Keratinocyte (primary cell): Measurements from ENCODE around the gene NAT10. TPM values are rescaled to one million over a fixed set of nuclear protein-coding genes. Genes with fewer than 3 reads are reported as not detected.

ENCODE experiments used
- DNase-seq: peaks from one replicate; pipeline ENCODE4 v3.0.0-alpha.2; 2011; ENCODE audit warnings: low read depth, missing footprints, low spot score
- FAIRE-seq: peaks from 2 replicates; lab custom pipeline; 2011; peaks lifted over from hg19 to GRCh38; lab: Jason Lieb, UNC
- H2AFZ ChIP-seq: 2 replicates; pipeline ENCODE4 v1.6.0; 2012; ENCODE audit warnings: low read length, control low read depth, inconsistent platforms; ENCODE audit not compliant: control insufficient read depth
- H3K27ac ChIP-seq: 2 replicates; pipeline ENCODE4 v1.5.1; 2011; ENCODE audit warnings: low read length; ENCODE audit not compliant: control insufficient read depth, insufficient read depth
- H3K27me3 ChIP-seq: 3 replicates; pipeline ENCODE4 v1.6.0; 2011; ENCODE audit warnings: low read length; ENCODE audit not compliant: control insufficient read depth, insufficient read depth; ENCODE audit errors: extremely low read depth
- H3K36me3 ChIP-seq, 2 experiments: 2 replicates in 1 of 2; 3 replicates in 1 of 2; pipeline ENCODE4 v1.5.1; 2011; ENCODE audit warnings: low read length in 2 of 2, mild to moderate bottlenecking in 1 of 2; ENCODE audit not compliant: control insufficient read depth in 2 of 2, insufficient read depth in 2 of 2; ENCODE audit errors: extremely low read depth in 1 of 2
- H3K4me1 ChIP-seq: 3 replicates; pipeline ENCODE4 v1.5.1; 2011; ENCODE audit warnings: low read length; ENCODE audit not compliant: control insufficient read depth, insufficient read depth; ENCODE audit errors: extremely low read depth
- H3K4me2 ChIP-seq: 3 replicates; pipeline ENCODE4 v1.6.0; 2011; ENCODE audit warnings: low read depth, low read length; ENCODE audit not compliant: control insufficient read depth, insufficient read depth; ENCODE audit errors: extremely low read depth
- H3K4me3 ChIP-seq, 3 experiments: fragments of 200-600 bp in 1 of 3; sonication (generic) in 1 of 3; 2 replicates in 2 of 3; 3 replicates in 1 of 3; pipeline ENCODE4 v1.5.1; 2011 to 2016; ENCODE audit warnings: low read length in 3 of 3, mild to moderate bottlenecking in 3 of 3, control low read depth in 2 of 3, inconsistent platforms in 1 of 3, low read depth in 1 of 3, mixed read lengths in 1 of 3, mixed run types in 1 of 3, moderate library complexity in 1 of 3; ENCODE audit not compliant: control insufficient read depth in 2 of 3, insufficient read depth in 2 of 3; ENCODE audit errors: extremely low read depth in 1 of 3
- H3K79me2 ChIP-seq: 2 replicates; pipeline ENCODE4 v1.6.0; 2012; ENCODE audit warnings: low read length; ENCODE audit not compliant: control insufficient read depth, insufficient read depth
- H3K9ac ChIP-seq: 3 replicates; pipeline ENCODE4 v1.6.0; 2011; ENCODE audit warnings: low read length; ENCODE audit not compliant: control insufficient read depth, insufficient read depth; ENCODE audit errors: extremely low read depth
- H3K9me1 ChIP-seq: 3 replicates; pipeline ENCODE4 v1.6.0; 2011; ENCODE audit warnings: low read length; ENCODE audit not compliant: control insufficient read depth, insufficient read depth; ENCODE audit errors: extremely low read depth
- H3K9me3 ChIP-seq: 2 replicates; pipeline ENCODE4 v1.5.1; 2012; ENCODE audit warnings: low read depth, low read length; ENCODE audit not compliant: control insufficient read depth
- H4K20me1 ChIP-seq: 3 replicates; pipeline ENCODE4 v1.6.0; 2011; ENCODE audit warnings: low read length; ENCODE audit not compliant: control insufficient read depth, insufficient read depth; ENCODE audit errors: extremely low read depth
- CTCF ChIP-seq, 3 experiments: IDR thresholded peaks in 1 of 3; conservative IDR thresholded peaks in 1 of 3; optimal IDR thresholded peaks in 1 of 3; 2 replicates in 2 of 3; 3 replicates in 1 of 3; pipeline versions ENCODE3 to v1.5.1; 2011; ENCODE audit warnings: low read length in 3 of 3, mild to moderate bottlenecking in 3 of 3, moderate library complexity in 2 of 3, control low read depth in 1 of 3, inconsistent platforms in 1 of 3; ENCODE audit not compliant: insufficient read depth in 2 of 3; ENCODE audit errors: extremely low read depth in 1 of 3
- EZH2 ChIP-seq: IDR thresholded peaks from one replicate; pipeline ENCODE4 v1.6.1; 2012; ENCODE audit warnings: inconsistent platforms, mild to moderate bottlenecking, low read length, moderate library complexity
- dilution Hi-C: fragments of 300-500 bp; cut with MboI; formaldehyde crosslinking; loops from one replicate; pipeline ENCODE4 v1.7.0; 2020; ENCODE audit warnings: low sequenced_read_pairs; ENCODE audit not compliant: extremely low pct_ligation_motif_present
- polyA plus RNA-seq, 5 experiments: library from polyadenylated mRNA; depleted of rRNA in 3 of 5; stranded (reverse) in 3 of 5; stranded (forward) in 1 of 5; unstranded in 1 of 5; fragments of >200 nt; gene quantifications; 1 replicate in 1 of 5; 2 replicates in 3 of 5; 3 replicates in 1 of 5; pipeline versions ENCODE4 v1.2.1 to v1.2.3, GENCODE V29; 2011 to 2012; ENCODE audit warnings: missing spikeins in 2 of 5, low read depth in 1 of 5, low replicate concordance in 1 of 5

NAT10 gene
- polyA plus RNA-seq, 1 donor (not counting 4 experiments of a cell fraction or from before 2014, with no cell fraction given): 44.0 TPM

GRCh38 chr11:34183848-34184391 is 78.5 kb downstream of the NAT10 start:
- Histone ChIP-seq H3K27ac (no peak overlapping the region), H3K9me3 (no peaks in the 10 kb centered on the region), H4K20me1 (no peaks in the 10 kb centered on the region), H2AFZ (no peak overlapping the region), H3K9me1 (no peaks in the 10 kb centered on the region), H3K4me3 (no peak overlapping the region), H3K4me2 (no peak overlapping the region), H3K9ac (no peak overlapping the region), H3K4me1 (peaks cover 12% of the 10 kb centered on the region), H3K27me3 (no peaks in the 10 kb centered on the region), H3K36me3 (no peaks in the 10 kb centered on the region), H3K79me2 (no peaks in the 10 kb centered on the region)
- dilution Hi-C loops: no loop called here
- TF ChIP-seq CTCF (optimal IDR thresholded peaks at IDR 0.05 in 1 of 3, IDR thresholded peaks at IDR 0.05 in 1 of 3, conservative IDR thresholded peaks at IDR 0.05 in 1 of 3; ENCODE audit: extremely low read depth in 1 of 3, insufficient read depth in 2 of 3, low read length in 3 of 3): no peak
- no peak for TF ChIP-seq EZH2
- FAIRE-seq (no peak), DNase-seq (no peak)

GRCh38 chr11:34184505-34185015 is 79.1 kb downstream of the NAT10 start:
- Histone ChIP-seq H3K9ac (no peak overlapping the region), H3K36me3 (no peaks in the 10 kb centered on the region), H4K20me1 (no peaks in the 10 kb centered on the region), H3K79me2 (no peaks in the 10 kb centered on the region), H3K27ac (no peak overlapping the region), H3K9me3 (no peaks in the 10 kb centered on the region), H2AFZ (no peak overlapping the region), H3K4me2 (no peak overlapping the region), H3K27me3 (no peaks in the 10 kb centered on the region), H3K4me1 (peaks cover 12% of the 10 kb centered on the region), H3K4me3 (no peak overlapping the region), H3K9me1 (no peaks in the 10 kb centered on the region)
- FAIRE-seq (no peak), DNase-seq (no peak)
- TF ChIP-seq CTCF (optimal IDR thresholded peaks at IDR 0.05 in 1 of 3, IDR thresholded peaks at IDR 0.05 in 1 of 3, conservative IDR thresholded peaks at IDR 0.05 in 1 of 3; ENCODE audit: extremely low read depth in 1 of 3, insufficient read depth in 2 of 3, low read length in 3 of 3) (no peak), EZH2 (no peak)
- dilution Hi-C loops: no loop called here
